GM12878 (cell line): ENCODE results near the gene DUSP16. TPM values are rescaled to one million over a fixed set of nuclear protein-coding genes. Genes with fewer than 3 reads are reported as not detected.

Experiments
- ATAC-seq: fragments of 200-7000 bp; cut with Tn5 transposase; 3 replicates; pipeline ENCODE4 v1.9.1; 2020; ENCODE audit warnings: mild to moderate bottlenecking, moderate library complexity
- BruUV-seq: library from RNA; stranded (reverse); fragments of 400-500 nt; replicated peaks from 2 replicates; lab custom pipeline; 2021; lab: Mats Ljungman, UMichigan
- CTCF ChIA-PET: fragments of 300-600 bp; sonication (Branson Sonifier 250); formaldehyde crosslinking; extraction: SDS; loops from one replicate; lab custom pipeline; 2021; ENCODE audit warnings: inconsistent platforms; lab: Yijun Ruan, JAX
- POLR2A ChIA-PET: fragments of 350-600 bp; formaldehyde crosslinking; extraction: SDS; loops from one replicate; lab custom pipeline; 2021; ENCODE audit warnings: inconsistent platforms; lab: Charles Lee
- RAD21 ChIA-PET: fragments of 300-600 bp; sonication (Branson Sonifier 250); formaldehyde crosslinking; loops from one replicate; lab custom pipeline; 2023; ENCODE audit warnings: antibody characterized with exemption; ENCODE audit not compliant: unreplicated experiment; lab: Charles Lee
- SMC1A ChIA-PET: fragments of 300-600 bp; sonication (Branson Sonifier 250); formaldehyde crosslinking; loops from one replicate; lab custom pipeline; 2023; ENCODE audit not compliant: unreplicated experiment, uncharacterized antibody; lab: Charles Lee
- DNase-seq: peaks from one replicate; pipeline ENCODE4 v3.0.0-alpha.2; 2011; ENCODE audit warnings: low read depth, low spot score
- FAIRE-seq: peaks from 3 replicates; lab custom pipeline; 2011; peaks lifted over from hg19 to GRCh38; lab: Jason Lieb, UNC
- H2AFZ ChIP-seq: 2 replicates; pipeline ENCODE4 v1.6.0; 2011; ENCODE audit warnings: low read depth, low read length, control low read depth; ENCODE audit not compliant: control insufficient read depth
- H3K27ac ChIP-seq: 2 replicates; pipeline ENCODE4 v1.5.1; 2011; ENCODE audit warnings: control low read depth; ENCODE audit not compliant: control insufficient read depth, insufficient read depth
- H3K27me3 ChIP-seq, 2 experiments: replicated peaks in 1 of 2; 2 replicates each; pipeline versions ENCODE4 v1.6.0 to v1.6.1; 2011; ENCODE audit warnings: low read length in 1 of 2; ENCODE audit not compliant: control insufficient read depth in 2 of 2, insufficient read depth in 2 of 2
- H3K36me3 ChIP-seq, 2 experiments: 2 replicates each; pipeline ENCODE4 v1.5.1; 2011; ENCODE audit warnings: low read length in 1 of 2; ENCODE audit not compliant: control insufficient read depth in 2 of 2, insufficient read depth in 2 of 2
- H3K4me1 ChIP-seq: 2 replicates; pipeline ENCODE4 v1.6.1; 2011; ENCODE audit warnings: mild to moderate bottlenecking, low read length, moderate library complexity, mixed read lengths; ENCODE audit not compliant: control insufficient read depth, insufficient read depth
- H3K4me2 ChIP-seq: 2 replicates; pipeline ENCODE4 v1.6.0; 2011; ENCODE audit warnings: control low read depth; ENCODE audit not compliant: control insufficient read depth, insufficient read depth
- H3K4me3 ChIP-seq: fragments of 200-600 bp; sonication (generic); 2 replicates; pipeline ENCODE4 v1.5.1; 2016
- H3K79me2 ChIP-seq: 2 replicates; pipeline ENCODE4 v1.6.0; 2011; ENCODE audit warnings: low read length; ENCODE audit not compliant: control insufficient read depth, insufficient read depth
- H3K9ac ChIP-seq: 2 replicates; pipeline ENCODE4 v1.8.0; 2011; ENCODE audit warnings: low read length, control low read depth, mixed read lengths; ENCODE audit not compliant: control insufficient read depth, insufficient read depth
- H3K9me3 ChIP-seq: replicated peaks from 3 replicates; pipeline ENCODE4 v1.5.1; 2011; ENCODE audit warnings: mild to moderate bottlenecking, low read length; ENCODE audit not compliant: control insufficient read depth, insufficient read depth
- H4K20me1 ChIP-seq: 2 replicates; pipeline ENCODE4 v1.6.0; 2011; ENCODE audit not compliant: control insufficient read depth, insufficient read depth
- BACH1 ChIP-seq: fragments of 450-650 bp; IDR thresholded peaks from 2 replicates; pipeline ENCODE4 v1.6.1; 2017; ENCODE audit warnings: mild to moderate bottlenecking, borderline replicate concordance
- RAD51 ChIP-seq: fragments of 450-650 bp; IDR thresholded peaks from 2 replicates; pipeline ENCODE4 v1.6.1; 2016; ENCODE audit warnings: moderate library complexity, mild to moderate bottlenecking, inconsistent platforms
- RFX5 ChIP-seq: IDR thresholded peaks from 2 replicates; pipeline ENCODE4 v1.6.1; 2011; ENCODE audit warnings: low read depth, low read length, improper control_type of control experiment
- WRNIP1 ChIP-seq: IDR thresholded peaks from 2 replicates; pipeline ENCODE4 v1.6.1; 2011; ENCODE audit warnings: low read depth, low read length, improper control_type of control experiment, borderline replicate concordance
- WGBS: methylation state at CpG from one replicate; pipeline ENCODE4 v1.1.6; 2016; ENCODE audit warnings: low lambda C conversion rate; ENCODE audit not compliant: insufficient replicate concordance, insufficient coverage; ENCODE audit errors: missing lambda C conversion rate; 5-methylcytosine and 5-hydroxymethylcytosine counted together
- in situ Hi-C: fragments of 300-500 bp; cut with MboI; formaldehyde crosslinking; loops from 9 replicates; pipeline ENCODE4 v1.14.3; 2018; ENCODE audit warnings: mixed read lengths
- intact Hi-C: fragments of 100-400 bp; cut with micrococcal nuclease; formaldehyde crosslinking; loops from one replicate; pipeline ENCODE4 v1.14.2; 2022; ENCODE audit not compliant: unreplicated experiment
- polyA plus RNA-seq, 11 experiments: library from polyadenylated mRNA; depleted of rRNA in 4 of 11; unstranded in 6 of 11; stranded (reverse) in 5 of 11; fragments of >200 nt; fragmentation: Nextera tagmentation in 4 of 11; fragmentation: Illumina TruSeq in 1 of 11; extraction: Ambion mirVana in 4 of 11; extraction: Trizol in 1 of 11; gene quantifications; 1 replicate in 1 of 11; 2 replicates in 10 of 11; pipeline versions ENCODE4 v1.2.1 to v1.2.3, GENCODE V29; 2011 to 2016; ENCODE audit warnings: inconsistent platforms in 2 of 11, missing spikeins in 2 of 11, low read depth in 1 of 11
- total RNA-seq, 4 experiments: library from RNA; depleted of rRNA in 3 of 4; stranded (reverse); fragments of >200 nt in 3 of 4; fragmentation: Illumina TruSeq in 1 of 4; extraction: Trizol in 1 of 4; gene quantifications; 2 replicates each; pipeline versions ENCODE4 v1.2.1 to v1.2.3, GENCODE V29; 2013 to 2021
- TF ChIP-seq, protein P1 (sequence below): fragments of 450-650 bp; IDR thresholded peaks from 2 replicates; pipeline ENCODE4 v1.6.1; 2018; ENCODE audit warnings: mild to moderate bottlenecking, low read depth, moderate library complexity; ENCODE audit not compliant: partially characterized antibody
- TF ChIP-seq, protein P2 (sequence below): IDR thresholded peaks from 2 replicates; pipeline ENCODE4 v1.6.1; 2011; ENCODE audit warnings: mild to moderate bottlenecking, low read depth, low read length, moderate library complexity; ENCODE audit not compliant: insufficient replicate concordance

Gene DUSP16
- total and polyA plus RNA-seq, 10 of the 15 experiments (the other 5 are each of a cell fraction or from before 2014, with no cell fraction given): 3.9 to 75.3 (median 26.8) TPM

GRCh38 chr12:12466157-12466556 lies 96.5 kb downstream of the DUSP16 start:
- 95% methylated on average over 7 of the region's 7 CpGs for WGBS
- Histone ChIP-seq H3K27me3 (no peaks in the 10 kb centered on the region), H3K9ac (no peak overlapping the region), H3K36me3 (peaks cover 0 to 1% of the 10 kb centered on the region in 2 experiments; a peak in 2 of 4 replicates), H3K79me2 (no peaks in the 10 kb centered on the region), H4K20me1 (no peaks in the 10 kb centered on the region), H3K4me3 (no peak overlapping the region), H3K4me2 (no peak overlapping the region), H2AFZ (no peak overlapping the region), H3K27ac (no peak overlapping the region), H3K4me1 (0 out of 2 replicates have a peak, but pooled peaks cover 4% of the 10 kb centered on the region), H3K9me3 (no peaks in the 10 kb centered on the region)
- ChIA-PET POLR2A (interaction anchor here (1.2 to 2.2 kb wide), 2 partner anchors 8 to 10 kb away, joined by 4 to 9 read pairs; no protein-coding TSS in a partner anchor), RAD21 (interaction anchor here (0.8 to 1.2 kb wide), 3 partner anchors 8 to 32 kb away, joined by 3 to 4 read pairs (median 4); no protein-coding TSS in a partner anchor), CTCF (interaction anchor here (0.6 to 1.6 kb wide), 5 partner anchors 8 to 25 kb away, joined by 3 to 5 read pairs (median 4); no protein-coding TSS in a partner anchor), SMC1A (interaction anchor here (0.8 to 3.6 kb wide), 8 partner anchors 8 to 87 kb away, joined by 3 to 17 read pairs (median 3); no protein-coding TSS in a partner anchor)
- intact Hi-C loops (no loop called here), in situ Hi-C loops (no loop called here)
- FAIRE-seq (no peak), DNase-seq (no peak), ATAC-seq (no peak; the same call in 2 of the 3 replicates)
- BruUV-seq: no TSS peak
- TF ChIP-seq, protein P1, sequence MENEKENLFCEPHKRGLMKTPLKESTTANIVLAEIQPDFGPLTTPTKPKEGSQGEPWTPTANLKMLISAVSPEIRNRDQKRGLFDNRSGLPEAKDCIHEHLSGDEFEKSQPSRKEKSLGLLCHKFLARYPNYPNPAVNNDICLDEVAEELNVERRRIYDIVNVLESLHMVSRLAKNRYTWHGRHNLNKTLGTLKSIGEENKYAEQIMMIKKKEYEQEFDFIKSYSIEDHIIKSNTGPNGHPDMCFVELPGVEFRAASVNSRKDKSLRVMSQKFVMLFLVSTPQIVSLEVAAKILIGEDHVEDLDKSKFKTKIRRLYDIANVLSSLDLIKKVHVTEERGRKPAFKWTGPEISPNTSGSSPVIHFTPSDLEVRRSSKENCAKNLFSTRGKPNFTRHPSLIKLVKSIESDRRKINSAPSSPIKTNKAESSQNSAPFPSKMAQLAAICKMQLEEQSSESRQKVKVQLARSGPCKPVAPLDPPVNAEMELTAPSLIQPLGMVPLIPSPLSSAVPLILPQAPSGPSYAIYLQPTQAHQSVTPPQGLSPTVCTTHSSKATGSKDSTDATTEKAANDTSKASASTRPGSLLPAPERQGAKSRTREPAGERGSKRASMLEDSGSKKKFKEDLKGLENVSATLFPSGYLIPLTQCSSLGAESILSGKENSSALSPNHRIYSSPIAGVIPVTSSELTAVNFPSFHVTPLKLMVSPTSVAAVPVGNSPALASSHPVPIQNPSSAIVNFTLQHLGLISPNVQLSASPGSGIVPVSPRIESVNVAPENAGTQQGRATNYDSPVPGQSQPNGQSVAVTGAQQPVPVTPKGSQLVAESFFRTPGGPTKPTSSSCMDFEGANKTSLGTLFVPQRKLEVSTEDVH: no peak
- TF ChIP-seq RAD51 (no peak), RFX5 (no peak), WRNIP1 (no peak), BACH1 (no peak)
- TF ChIP-seq, protein P2, sequence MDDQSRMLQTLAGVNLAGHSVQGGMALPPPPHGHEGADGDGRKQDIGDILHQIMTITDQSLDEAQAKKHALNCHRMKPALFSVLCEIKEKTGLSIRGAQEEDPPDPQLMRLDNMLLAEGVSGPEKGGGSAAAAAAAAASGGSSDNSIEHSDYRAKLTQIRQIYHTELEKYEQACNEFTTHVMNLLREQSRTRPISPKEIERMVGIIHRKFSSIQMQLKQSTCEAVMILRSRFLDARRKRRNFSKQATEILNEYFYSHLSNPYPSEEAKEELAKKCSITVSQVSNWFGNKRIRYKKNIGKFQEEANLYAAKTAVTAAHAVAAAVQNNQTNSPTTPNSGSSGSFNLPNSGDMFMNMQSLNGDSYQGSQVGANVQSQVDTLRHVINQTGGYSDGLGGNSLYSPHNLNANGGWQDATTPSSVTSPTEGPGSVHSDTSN: no peak
